Tibial nerve (tissue), 4 donors: ENCODE measurements around the gene CELSR1. TPM values are rescaled to one million over a fixed set of nuclear protein-coding genes. Genes with fewer than 3 reads are reported as not detected.
"Not testable (repeated sequence)": the region's sequence is repeated elsewhere in the genome, so short reads cannot be mapped to it uniquely, and the experiment has no call there.

ENCODE experiments used
- DNase-seq, 2 donors: peaks; one replicate each; pipeline ENCODE4 v3.0.0-alpha.2; 2019; ENCODE audit warnings: low spot score in 2 of 2
- H3K27ac ChIP-seq, 4 donors: fragments of 200-600 bp; sonication (generic) in 3 of 4; one replicate each; pipeline ENCODE4 v1.5.1; 2017 to 2019; ENCODE audit warnings: mild to moderate bottlenecking in 1 of 4
- H3K27me3 ChIP-seq, 2 donors: fragments of 200-600 bp; sonication (generic) in 1 of 2; one replicate each; pipeline versions ENCODE4 v1.5.1 to v1.6.0; 2017 to 2019
- H3K36me3 ChIP-seq, 3 donors: fragments of 200-600 bp; sonication (generic); one replicate each; pipeline ENCODE4 v1.5.1; 2018 to 2019
- H3K4me1 ChIP-seq, 4 donors: fragments of 200-600 bp; sonication (generic) in 3 of 4; one replicate each; pipeline ENCODE4 v1.5.1; 2017 to 2019
- H3K4me3 ChIP-seq, 4 donors: fragments of 200-600 bp; sonication (generic) in 3 of 4; one replicate each; pipeline ENCODE4 v1.5.1; 2017 to 2019; ENCODE audit warnings: mild to moderate bottlenecking in 1 of 4, moderate library complexity in 1 of 4
- H3K9me3 ChIP-seq, 4 donors: fragments of 200-600 bp; sonication (generic) in 3 of 4; one replicate each; pipeline ENCODE4 v1.5.1; 2017 to 2019
- CTCF ChIP-seq, 5 experiments: fragments of 200-600 bp in 3 of 5; fragments of 450-650 bp in 2 of 5; sonication (generic) in 3 of 5; IDR thresholded peaks; one replicate each; pipeline ENCODE4 v1.5.1; 2016 to 2019; ENCODE audit warnings: antibody characterized with exemption in 5 of 5, mild to moderate bottlenecking in 3 of 5, moderate library complexity in 2 of 5
- EP300 ChIP-seq, 2 donors: sonication (generic); formaldehyde crosslinking; IDR thresholded peaks; one replicate each; pipeline ENCODE4 v1.6.1; 2017; ENCODE audit warnings: antibody characterized with exemption in 2 of 2, mild to moderate bottlenecking in 1 of 2
- POLR2A ChIP-seq, 2 donors: fragments of 450-650 bp; IDR thresholded peaks; one replicate each; pipeline ENCODE4 v1.6.1; 2017; ENCODE audit warnings: antibody characterized with exemption in 2 of 2, mild to moderate bottlenecking in 2 of 2, moderate library complexity in 2 of 2
- WGBS, 2 donors: methylation state at CpG; one replicate each; pipeline ENCODE4 v1.1.5; 2018; 5-methylcytosine and 5-hydroxymethylcytosine counted together
- total RNA-seq, 4 donors: library from RNA; depleted of rRNA; stranded (reverse); fragments of >200 nt; gene quantifications; one replicate each; pipeline ENCODE4 v1.1.0, GENCODE V29; 2016

CELSR1 gene
- total RNA-seq, 4 donors from 2014 or later: 1.0 to 5.9 (median 2.6) TPM

GRCh38 chr22:46320166-46320710, 217.2 kb downstream of the CELSR1 start:
- H3K36me3 ChIP-seq: no peaks in the 10 kb centered on the region
- no peaks in the 10 kb centered on the region for H3K9me3 ChIP-seq
- no peak for TF ChIP-seq CTCF (IDR thresholded peaks at IDR 0.05)
- TF ChIP-seq EP300 (IDR thresholded peaks at IDR 0.05): no peak
- no peak for TF ChIP-seq POLR2A (IDR thresholded peaks at IDR 0.05)
- no peaks in the 10 kb centered on the region for H3K4me1 ChIP-seq
- H3K4me3 ChIP-seq: no peak overlapping the region
- no peak overlapping the region for H3K27ac ChIP-seq
- DNase-seq: no peak
- H3K27me3 ChIP-seq: no peaks in the 10 kb centered on the region
- 88 to 89% methylated on average over 13 to 14 of the region's 14 CpGs for WGBS, 2 donors

DNA sequence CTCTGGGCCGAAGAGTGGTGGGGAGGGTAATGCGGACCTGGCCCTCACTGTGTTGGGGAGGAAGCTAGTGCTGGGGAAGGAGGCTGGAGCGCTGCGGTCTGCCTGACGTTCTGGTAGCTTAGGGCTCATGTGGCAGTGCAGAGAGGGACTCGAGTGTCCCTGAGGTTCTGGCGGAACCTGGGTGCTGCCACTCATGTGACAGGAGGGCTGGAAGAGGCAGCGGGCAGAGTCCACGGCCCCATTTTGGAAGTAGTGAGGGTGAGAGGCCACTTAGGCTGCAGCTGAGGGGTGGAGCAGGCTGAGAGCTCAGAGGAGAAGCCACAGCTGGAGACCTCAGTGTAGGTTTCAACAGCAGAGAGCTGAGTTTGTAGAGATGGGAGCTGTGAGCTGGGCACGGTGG, 218.1 kb downstream of the CELSR1 start:
- H3K36me3 ChIP-seq: no peaks in the 10 kb centered on the region
- H3K4me1 ChIP-seq: no peaks in the 10 kb centered on the region
- no peak overlapping the region for H3K27ac ChIP-seq
- TF ChIP-seq EP300 (IDR thresholded peaks at IDR 0.05) (no peak), CTCF (IDR thresholded peaks at IDR 0.05) (no peak), POLR2A (IDR thresholded peaks at IDR 0.05) (no peak)
- WGBS, 2 donors: 90 to 95% methylated on average over 10 of the region's 10 CpGs
- H3K27me3 ChIP-seq: no peaks in the 10 kb centered on the region
- no peak overlapping the region for H3K4me3 ChIP-seq
- DNase-seq: no peak
- no peaks in the 10 kb centered on the region for H3K9me3 ChIP-seq

DNA sequence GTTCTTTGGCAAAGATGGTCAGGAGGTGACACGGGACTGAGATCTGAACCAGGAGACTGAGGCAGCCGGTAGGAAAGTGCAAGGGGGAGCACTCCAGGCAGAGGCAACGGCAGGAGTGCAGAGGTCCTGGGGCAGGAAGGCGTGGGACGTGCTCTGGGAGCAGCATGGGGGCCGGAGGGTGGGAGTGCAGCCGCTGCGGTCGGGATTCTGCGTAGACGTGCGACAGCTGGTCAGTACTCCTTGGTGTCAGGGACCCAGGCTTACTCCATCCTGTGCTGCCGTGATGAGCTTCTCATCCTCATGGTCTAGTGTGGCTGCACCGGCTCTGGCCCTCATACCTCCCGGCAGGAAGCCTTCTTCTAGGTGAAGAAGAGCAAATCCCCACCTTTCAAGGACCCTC, 218.8 kb downstream of the CELSR1 start:
- TF ChIP-seq EP300 (IDR thresholded peaks at IDR 0.05) (no peak), CTCF (IDR thresholded peaks at IDR 0.05) (no peak), POLR2A (IDR thresholded peaks at IDR 0.05) (no peak)

DNA sequence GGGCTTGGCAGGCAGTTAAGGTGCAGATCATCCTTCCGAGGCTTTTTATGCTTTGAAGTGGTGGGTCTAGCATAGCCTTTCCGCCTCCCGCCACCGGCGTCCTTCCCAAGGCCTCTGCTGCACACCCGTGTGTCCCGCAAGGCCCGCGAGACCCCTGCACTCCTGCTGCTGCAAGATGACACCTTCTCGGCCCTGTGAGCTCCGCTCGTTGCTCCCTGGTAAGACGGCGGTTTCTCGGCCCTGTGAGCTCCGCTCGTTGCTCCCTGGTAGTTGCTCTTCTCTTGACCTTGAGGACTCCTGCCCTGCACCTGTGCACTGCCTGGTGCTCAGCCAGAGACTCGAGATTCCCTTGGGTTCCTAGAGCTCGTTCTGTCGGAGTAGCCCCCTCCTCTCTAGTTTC, 219.8 kb downstream of the CELSR1 start:
- WGBS, 2 donors: 87 to 89% methylated on average over 20 of the region's 20 CpGs
- no peak for TF ChIP-seq EP300 (IDR thresholded peaks at IDR 0.05)
- no peak for TF ChIP-seq CTCF (IDR thresholded peaks at IDR 0.05)
- TF ChIP-seq POLR2A (IDR thresholded peaks at IDR 0.05): no peak
- Histone ChIP-seq H3K27me3 (no peaks in the 10 kb centered on the region), H3K36me3 (no peaks in the 10 kb centered on the region), H3K9me3 (no peaks in the 10 kb centered on the region), H3K4me3 (no peak overlapping the region), H3K4me1 (no peaks in the 10 kb centered on the region), H3K27ac (no peak overlapping the region)
- DNase-seq: no peak

More for the DNA sequence above, 218.8 kb downstream of the CELSR1 start:
- H3K9me3 ChIP-seq: no peaks in the 10 kb centered on the region
- no peaks in the 10 kb centered on the region for H3K4me1 ChIP-seq
- H3K27ac ChIP-seq: no peak overlapping the region
- WGBS, 2 donors: 90 to 93% methylated on average over 15 of the region's 15 CpGs
- no peak for DNase-seq
- no peaks in the 10 kb centered on the region for H3K27me3 ChIP-seq
- no peak overlapping the region for H3K4me3 ChIP-seq
- no peaks in the 10 kb centered on the region for H3K36me3 ChIP-seq

DNA sequence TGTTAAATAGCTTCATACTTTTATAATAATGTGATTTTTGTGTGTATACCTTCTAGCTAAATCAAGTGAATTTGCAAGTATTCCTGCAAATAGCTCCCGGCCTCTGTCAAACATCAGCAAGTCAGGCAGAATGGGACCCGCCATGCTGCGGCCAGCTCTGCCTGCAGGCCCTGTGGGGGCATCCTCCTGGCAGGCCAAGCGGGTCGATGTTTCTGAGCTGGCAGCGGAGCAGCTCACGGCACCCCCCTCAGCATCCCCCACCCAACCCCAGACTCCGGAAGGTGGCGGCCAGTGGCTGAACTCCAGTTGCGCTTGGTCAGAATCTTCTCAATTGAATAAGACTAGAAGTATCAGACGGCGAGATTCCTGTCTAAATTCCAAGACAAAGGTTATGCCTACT, 221.4 kb downstream of the CELSR1 start:
- TF ChIP-seq EP300 (IDR thresholded peaks at IDR 0.05) (no peak), CTCF (IDR thresholded peaks at IDR 0.05) (no peak), POLR2A (IDR thresholded peaks at IDR 0.05) (no peak)
- WGBS, 2 donors: 85 to 89% methylated on average over 12 of the region's 12 CpGs
- Histone ChIP-seq H3K4me3 (no peak overlapping the region), H3K4me1 (no peaks in the 10 kb centered on the region), H3K9me3 (no peaks in the 10 kb centered on the region), H3K36me3 (no peaks in the 10 kb centered on the region), H3K27ac (no peak overlapping the region), H3K27me3 (no peaks in the 10 kb centered on the region)
- no peak for DNase-seq

DNA sequence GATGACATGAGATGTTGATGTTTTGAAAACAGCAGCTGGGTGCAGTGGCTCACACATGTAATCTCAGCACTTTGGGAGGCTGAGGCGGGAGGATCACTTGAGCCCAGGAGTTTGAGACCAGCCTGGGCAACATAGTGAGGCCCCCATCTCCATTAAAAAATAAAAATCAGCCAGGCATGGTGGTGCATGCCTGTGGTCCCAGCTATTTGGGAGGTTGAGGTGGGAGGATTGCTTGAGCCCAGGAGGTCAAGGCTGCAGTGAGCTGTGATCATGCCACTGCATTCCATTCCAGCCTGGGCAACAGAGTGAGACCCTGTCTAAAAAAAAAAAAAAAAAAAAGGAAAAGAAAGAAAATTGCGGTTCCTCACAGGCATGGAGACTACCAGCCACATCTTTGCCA, 224.6 kb downstream of the CELSR1 start:
- H3K4me1 ChIP-seq, H3K27ac ChIP-seq, DNase-seq, H3K9me3 ChIP-seq, H3K36me3 ChIP-seq, H3K27me3 ChIP-seq, H3K4me3 ChIP-seq: not testable (repeated sequence)
- 94 to 95% methylated on average over 2 of the region's 2 CpGs for WGBS, 2 donors
